Prostate gland (tissue), 2 donors: Measurements from ENCODE around the gene SPECC1.

ENCODE experiments used
- POLR2A ChIP-seq: fragments of 450-650 bp; IDR thresholded peaks from one replicate; pipeline ENCODE4 v1.6.1; 2016; ENCODE audit warnings: antibody characterized with exemption, mild to moderate bottlenecking
- POLR2AphosphoS5 ChIP-seq: sonication (generic); formaldehyde crosslinking; IDR thresholded peaks from one replicate; pipeline ENCODE4 v1.6.1; 2017; ENCODE audit warnings: antibody characterized with exemption
- TF ChIP-seq, protein P1 (sequence below), 4 experiments: fragments of 200-600 bp in 2 of 4; fragments of 450-650 bp in 2 of 4; sonication (generic) in 2 of 4; IDR thresholded peaks; 1 replicate in 3 of 4; 2 replicates in 1 of 4; pipeline ENCODE4 v1.5.1; 2016 to 2019; ENCODE audit warnings: antibody characterized with exemption in 4 of 4, mild to moderate bottlenecking in 2 of 4, moderate library complexity in 2 of 4

- TF ChIP-seq, protein P1, sequence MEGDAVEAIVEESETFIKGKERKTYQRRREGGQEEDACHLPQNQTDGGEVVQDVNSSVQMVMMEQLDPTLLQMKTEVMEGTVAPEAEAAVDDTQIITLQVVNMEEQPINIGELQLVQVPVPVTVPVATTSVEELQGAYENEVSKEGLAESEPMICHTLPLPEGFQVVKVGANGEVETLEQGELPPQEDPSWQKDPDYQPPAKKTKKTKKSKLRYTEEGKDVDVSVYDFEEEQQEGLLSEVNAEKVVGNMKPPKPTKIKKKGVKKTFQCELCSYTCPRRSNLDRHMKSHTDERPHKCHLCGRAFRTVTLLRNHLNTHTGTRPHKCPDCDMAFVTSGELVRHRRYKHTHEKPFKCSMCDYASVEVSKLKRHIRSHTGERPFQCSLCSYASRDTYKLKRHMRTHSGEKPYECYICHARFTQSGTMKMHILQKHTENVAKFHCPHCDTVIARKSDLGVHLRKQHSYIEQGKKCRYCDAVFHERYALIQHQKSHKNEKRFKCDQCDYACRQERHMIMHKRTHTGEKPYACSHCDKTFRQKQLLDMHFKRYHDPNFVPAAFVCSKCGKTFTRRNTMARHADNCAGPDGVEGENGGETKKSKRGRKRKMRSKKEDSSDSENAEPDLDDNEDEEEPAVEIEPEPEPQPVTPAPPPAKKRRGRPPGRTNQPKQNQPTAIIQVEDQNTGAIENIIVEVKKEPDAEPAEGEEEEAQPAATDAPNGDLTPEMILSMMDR (IDR thresholded peaks at IDR 0.05): no peak
- TF ChIP-seq POLR2A (no peak), POLR2AphosphoS5 (no peak)
Measured at GRCh38 chr17:20203018-20203417, 193.9 kb downstream of the SPECC1 start.
